Activated T-cell treated with anti-CD3 and anti-CD28 coated beads for 48 hours (primary cell): ENCODE results near the gene DNAH8.
"Not testable (repeated sequence)": the region's sequence is repeated elsewhere in the genome, so short reads cannot be mapped to it uniquely, and the experiment has no call there.

Experiments used
- DNase-seq: peaks from one replicate; pipeline ENCODE4 v3.0.0-alpha.2; 2020; ENCODE audit warnings: low read depth

The DNAH8 gene

GRCh38 chr6:38699702-38700101, 15.4 kb upstream of the DNAH8 start:
- DNase-seq: not testable (repeated sequence)

DNA sequence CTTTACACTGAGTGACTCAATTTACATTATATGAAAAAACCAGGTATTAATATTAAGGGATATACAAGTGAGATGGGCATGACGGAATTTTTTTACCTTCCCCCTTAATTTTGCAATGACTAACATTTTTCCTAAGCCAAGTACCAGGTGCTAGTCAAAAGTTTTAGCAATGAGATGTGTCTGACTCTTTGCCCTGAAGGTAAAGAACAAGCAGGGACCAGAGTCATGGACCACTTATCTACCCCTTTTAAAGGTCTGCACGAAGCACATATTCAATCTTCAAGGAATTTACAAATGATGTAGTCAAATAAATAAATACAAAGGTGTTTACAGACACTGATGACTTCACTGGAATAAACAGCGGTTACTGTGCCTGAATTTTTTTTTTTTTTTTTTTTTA, 13.6 kb upstream of the DNAH8 start:
- no peak for DNase-seq

DNA sequence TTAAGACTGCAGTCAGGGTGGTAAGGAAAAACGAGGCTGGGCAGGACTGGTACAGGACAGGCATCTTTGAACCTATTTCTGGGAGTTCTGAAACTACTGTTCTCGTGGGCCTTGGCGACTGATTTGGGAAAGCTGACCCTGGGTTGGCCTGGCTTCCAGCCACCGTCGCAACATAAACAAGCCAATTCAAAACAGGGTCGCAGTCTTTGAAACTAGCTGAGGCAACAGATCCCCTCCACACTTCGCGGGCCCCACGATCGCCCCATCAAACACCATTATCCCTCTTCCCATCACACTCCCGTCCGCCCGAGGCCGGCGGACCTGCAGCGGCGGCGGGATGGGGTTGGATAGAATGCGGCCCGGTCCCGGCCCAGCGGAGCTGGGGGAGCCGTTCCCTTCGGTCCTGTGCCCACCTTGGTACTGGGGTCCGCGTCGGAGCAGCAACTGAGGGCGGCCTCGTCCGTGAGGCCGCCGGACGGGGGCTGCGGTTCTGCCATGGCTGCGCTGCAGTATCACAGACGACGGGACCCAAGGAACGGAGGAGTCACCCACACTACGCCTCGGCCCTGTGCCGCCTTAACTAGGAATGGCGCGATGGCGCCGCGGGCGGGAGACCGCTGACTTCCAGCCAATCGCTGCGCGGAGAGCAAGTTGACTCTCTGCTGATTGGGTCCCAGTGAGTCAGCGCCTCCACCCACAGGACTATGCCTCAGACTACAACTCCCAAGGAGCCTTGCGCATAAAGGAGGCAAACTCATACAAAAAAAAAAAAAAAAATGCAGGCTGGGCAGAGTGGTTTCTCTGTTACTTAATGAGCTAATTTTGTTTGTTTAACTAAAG, 12.3 kb upstream of the DNAH8 start, which contains the start of gene GLO1:
GLO1 (minus strand) TSS at position 588 of the 840 bp plus-strand sequence; CDS start at position 497, 91 bp downstream.
- peak; percentile 95 for DNase-seq

- no peak for DNase-seq
Observed at GRCh38 chr6:38703949-38704590, 11.0 kb upstream of the DNAH8 start.

DNA sequence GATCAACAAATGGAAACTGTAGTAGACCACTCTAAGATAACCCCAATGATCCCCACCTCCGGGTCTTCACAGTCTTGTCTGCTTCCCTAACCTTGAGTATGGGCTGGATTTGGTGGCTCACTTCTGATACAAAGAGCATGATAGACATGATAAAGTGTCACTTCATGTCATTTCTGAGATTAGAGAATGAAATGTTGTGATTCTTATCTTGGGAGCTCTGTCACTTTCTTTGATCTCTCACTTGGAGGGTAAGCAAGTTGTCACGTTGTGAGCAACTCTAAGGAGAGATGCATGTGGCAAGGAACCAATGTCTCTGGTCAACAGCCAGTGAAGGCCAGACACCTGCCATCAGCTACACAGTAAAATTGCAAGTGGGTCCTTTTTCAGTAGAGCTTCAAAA, 9.2 kb upstream of the DNAH8 start:
- no peak for DNase-seq

GRCh38 chr6:38708496-38708895, 6.6 kb upstream of the DNAH8 start:
- DNase-seq: no peak

DNA sequence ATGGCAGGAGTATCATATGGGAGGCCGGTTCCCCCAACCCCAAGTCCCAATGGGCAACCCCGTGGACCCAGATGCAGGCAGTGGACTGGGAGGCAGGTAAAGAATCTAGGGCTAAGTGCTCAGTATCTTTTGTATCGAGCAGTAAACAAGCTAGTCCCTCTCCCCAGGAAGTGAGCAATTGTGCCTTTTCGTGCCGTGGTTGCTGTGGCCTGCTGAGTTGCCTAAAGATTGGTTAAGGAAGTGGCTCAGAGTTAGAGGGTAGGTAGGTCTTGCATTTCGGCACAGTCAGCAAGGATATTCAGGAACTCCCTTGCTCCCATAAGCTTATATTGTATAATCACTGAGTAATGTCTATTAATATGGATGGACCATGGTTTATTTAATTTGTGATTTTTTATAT, 1.3 kb upstream of the DNAH8 start:
- DNase-seq: peak; percentile 53

GRCh38 chr6:38714239-38715015, 684 bp upstream of the DNAH8 start:
- no peak for DNase-seq

DNA sequence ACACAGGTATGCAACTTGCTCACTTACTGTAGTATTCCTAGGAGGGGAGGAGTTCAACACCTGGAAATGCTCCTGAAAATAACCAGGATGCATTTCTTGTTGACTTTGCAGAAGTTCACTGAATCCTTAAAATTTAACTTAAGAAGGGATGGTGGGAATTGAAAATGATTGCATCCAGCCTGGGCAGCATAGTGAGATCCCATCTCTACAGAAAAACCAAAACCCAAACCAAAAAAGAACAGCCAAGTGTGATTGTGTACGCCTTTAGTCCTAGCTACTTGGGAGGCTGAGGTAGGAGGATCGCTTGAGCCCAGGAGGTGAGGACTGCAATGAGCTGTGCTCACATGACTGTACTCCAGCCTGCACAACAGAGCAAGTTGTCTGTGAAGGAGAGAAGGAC, 1.7 kb downstream of the DNAH8 start:
- no peak for DNase-seq

GRCh38 chr6:38719358-38719757, 4.2 kb downstream of the DNAH8 start:
- DNase-seq: no peak

DNA sequence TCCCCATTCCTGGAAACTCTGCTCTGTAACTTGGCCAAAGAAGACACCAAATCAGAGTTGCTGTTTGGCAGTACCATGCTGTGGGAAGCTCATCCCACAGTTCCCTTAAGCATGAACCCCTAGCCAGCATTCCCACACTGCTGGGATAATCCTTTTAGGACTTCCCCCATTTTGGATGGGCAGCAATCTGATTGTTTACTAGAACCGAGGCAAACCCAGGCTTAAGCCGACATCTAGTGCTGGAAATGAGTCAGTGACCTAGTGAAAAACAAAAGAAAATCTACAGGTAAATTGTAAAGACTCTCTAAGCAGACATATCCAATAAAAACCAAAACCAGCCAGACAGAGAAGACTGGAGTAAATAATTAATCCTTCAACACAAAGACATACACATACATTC, 5.2 kb downstream of the DNAH8 start:
- DNase-seq: no peak

DNA sequence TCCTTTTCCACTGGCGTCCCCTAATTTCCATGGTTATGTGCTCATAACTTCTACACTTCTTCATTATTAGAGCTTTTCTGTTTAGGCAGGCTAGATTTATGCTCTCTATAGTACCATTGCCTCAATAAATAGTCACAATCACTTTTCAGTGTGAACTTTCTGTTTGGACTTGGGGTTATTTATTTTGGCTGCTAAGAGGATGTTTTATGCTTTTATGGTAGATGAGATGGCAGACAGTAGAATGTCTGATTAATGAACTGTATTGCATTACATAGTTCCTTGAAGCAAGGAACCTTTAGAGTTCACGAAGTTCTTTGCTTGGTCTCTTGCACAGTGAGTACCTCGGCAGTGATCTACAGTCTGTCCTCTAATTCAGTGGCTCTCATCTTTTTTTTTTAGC, 6.9 kb downstream of the DNAH8 start:
- no peak for DNase-seq

DNA sequence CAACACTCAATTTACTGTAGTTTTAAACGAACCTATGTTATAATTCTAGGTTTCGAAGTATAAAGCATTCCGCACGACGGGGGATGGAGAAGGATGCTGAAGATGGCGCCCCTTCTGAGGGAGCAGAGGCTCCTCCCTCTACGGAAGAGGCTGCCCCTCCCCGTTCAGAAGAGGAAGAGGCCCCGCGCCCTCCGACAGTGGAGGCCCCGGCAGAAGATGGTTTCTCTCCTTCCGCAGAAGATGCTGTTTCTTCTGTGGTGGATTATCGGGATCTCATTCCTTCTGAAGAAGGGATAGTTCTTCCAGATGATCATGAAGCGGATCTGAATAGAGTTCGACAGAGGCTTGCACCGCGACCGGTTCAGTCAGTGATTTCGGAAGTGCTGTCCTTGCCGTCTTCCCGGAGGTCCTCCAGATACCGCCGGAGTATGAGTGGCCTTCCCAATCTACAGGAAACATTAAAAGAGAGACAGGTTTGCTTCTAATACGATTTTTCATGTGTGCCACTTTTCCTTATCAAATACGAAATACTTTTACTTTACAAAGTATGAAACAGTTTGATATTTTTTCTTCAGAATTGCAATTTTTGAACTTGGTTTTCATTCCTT, 7.7 kb downstream of the DNAH8 start:
- no peak for DNase-seq

GRCh38 chr6:38723783-38724182, 8.7 kb downstream of the DNAH8 start:
- no peak for DNase-seq

- DNase-seq: no peak
Observed at GRCh38 chr6:38724343-38724742, 9.2 kb downstream of the DNAH8 start.

DNA sequence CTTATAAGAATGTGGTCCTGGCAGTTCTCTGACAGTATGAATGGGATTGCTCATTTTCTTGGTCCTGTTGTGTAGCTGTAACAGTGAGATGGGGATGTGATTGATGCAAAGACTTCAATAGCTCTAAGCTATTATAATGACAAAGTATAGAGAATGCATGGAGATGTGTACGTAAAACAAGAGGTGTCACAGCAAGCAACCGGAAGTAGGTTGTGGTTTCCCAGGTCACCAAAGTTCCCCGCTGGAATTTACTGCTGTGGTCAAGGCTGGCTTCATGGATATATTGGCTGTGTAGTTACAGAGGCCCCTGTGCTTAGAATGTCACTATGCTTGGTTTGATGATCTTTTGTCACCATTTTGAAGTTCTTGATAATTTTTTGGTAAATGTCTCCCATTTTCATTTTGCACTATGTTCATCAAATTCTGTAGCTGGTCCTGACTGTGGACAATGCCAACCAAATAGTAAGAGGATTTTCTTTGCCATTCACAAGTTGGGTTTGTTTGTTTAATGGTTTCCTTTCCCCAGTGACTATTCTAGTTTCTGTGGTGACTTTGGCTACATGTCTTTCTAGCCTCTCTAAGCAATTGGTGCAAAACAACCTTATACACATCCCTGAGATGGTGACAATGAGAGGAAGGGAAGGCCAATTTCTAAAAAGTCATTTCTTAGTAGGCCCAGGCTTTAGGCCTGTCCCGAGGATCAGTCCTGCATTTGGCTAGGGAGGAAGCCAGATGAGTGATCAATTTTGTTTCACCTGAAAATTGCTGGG, 10.5 kb downstream of the DNAH8 start:
- no peak for DNase-seq

DNA sequence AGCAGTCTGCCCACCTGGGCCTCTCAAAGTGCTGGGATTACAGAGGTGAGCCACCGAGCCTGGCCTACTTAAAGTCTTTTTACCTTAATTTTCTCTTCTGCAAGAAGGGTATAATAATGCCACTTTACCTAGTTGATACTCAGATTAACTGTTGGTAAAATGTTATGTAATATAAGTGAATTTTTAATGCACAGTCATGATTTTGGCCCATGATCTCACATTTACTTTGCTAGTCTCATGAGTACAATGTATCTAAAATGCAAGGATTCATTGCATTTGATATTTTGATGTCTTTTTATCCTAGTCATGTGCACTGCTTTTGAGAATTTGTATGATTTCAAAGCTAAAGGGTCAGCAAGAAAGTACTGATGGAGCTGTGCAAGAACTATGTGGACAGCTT, 13.1 kb downstream of the DNAH8 start:
- DNase-seq: no peak

- no peak for DNase-seq
Observed at GRCh38 chr6:38730140-38730862, 15.2 kb downstream of the DNAH8 start.

DNA sequence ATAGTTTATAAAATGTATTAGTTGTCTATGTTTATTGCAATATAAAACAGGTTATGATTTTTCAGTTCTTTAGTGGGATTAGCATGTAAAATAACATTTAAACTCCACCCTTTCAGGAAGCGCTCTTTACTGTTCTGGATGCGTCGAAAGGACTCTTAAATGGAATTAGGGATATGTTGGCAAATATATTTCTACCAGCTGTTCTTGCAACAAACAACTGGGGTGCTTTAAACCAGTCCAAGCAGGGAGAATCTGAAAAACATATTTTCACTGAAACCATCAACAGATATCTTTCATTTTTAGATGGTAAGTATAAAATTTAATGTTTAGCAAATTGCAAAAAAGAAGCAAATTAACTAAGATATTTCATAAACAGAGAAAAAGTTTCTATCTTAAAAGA, 21.8 kb downstream of the DNAH8 start:
- no peak for DNase-seq

GRCh38 chr6:38738261-38738660, 23.1 kb downstream of the DNAH8 start:
- no peak for DNase-seq

GRCh38 chr6:38739532-38739931, 24.4 kb downstream of the DNAH8 start:
- DNase-seq: no peak
